ENCODE results near the gene SAMD4B.

The SAMD4B gene

GRCh38 chr19:39413911-39414608 lies 71.8 kb downstream of the SAMD4B start:
- TF ChIP-seq, protein P1, sequence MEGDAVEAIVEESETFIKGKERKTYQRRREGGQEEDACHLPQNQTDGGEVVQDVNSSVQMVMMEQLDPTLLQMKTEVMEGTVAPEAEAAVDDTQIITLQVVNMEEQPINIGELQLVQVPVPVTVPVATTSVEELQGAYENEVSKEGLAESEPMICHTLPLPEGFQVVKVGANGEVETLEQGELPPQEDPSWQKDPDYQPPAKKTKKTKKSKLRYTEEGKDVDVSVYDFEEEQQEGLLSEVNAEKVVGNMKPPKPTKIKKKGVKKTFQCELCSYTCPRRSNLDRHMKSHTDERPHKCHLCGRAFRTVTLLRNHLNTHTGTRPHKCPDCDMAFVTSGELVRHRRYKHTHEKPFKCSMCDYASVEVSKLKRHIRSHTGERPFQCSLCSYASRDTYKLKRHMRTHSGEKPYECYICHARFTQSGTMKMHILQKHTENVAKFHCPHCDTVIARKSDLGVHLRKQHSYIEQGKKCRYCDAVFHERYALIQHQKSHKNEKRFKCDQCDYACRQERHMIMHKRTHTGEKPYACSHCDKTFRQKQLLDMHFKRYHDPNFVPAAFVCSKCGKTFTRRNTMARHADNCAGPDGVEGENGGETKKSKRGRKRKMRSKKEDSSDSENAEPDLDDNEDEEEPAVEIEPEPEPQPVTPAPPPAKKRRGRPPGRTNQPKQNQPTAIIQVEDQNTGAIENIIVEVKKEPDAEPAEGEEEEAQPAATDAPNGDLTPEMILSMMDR (IDR thresholded peaks at IDR 0.05), result no peak
- no peak overlapping the region for H3K4me3 ChIP-seq (ENCODE audit: low read depth in 1 of 2, low read length in 1 of 2)
- no peak overlapping the region for H3K27ac ChIP-seq
- H3K9me3 ChIP-seq, result no peaks in the 10 kb centered on the region
- H3K27me3 ChIP-seq, result peaks cover 31% of the 10 kb centered on the region
- H3K36me3 ChIP-seq, result no peaks in the 10 kb centered on the region
- H3K4me1 ChIP-seq (ENCODE audit: control insufficient read depth in 1 of 2, insufficient read depth in 1 of 2, low read depth in 1 of 2, low read length in 1 of 2), result peaks cover 29 to 34% of the 10 kb centered on the region in 2 experiments

DNA sequence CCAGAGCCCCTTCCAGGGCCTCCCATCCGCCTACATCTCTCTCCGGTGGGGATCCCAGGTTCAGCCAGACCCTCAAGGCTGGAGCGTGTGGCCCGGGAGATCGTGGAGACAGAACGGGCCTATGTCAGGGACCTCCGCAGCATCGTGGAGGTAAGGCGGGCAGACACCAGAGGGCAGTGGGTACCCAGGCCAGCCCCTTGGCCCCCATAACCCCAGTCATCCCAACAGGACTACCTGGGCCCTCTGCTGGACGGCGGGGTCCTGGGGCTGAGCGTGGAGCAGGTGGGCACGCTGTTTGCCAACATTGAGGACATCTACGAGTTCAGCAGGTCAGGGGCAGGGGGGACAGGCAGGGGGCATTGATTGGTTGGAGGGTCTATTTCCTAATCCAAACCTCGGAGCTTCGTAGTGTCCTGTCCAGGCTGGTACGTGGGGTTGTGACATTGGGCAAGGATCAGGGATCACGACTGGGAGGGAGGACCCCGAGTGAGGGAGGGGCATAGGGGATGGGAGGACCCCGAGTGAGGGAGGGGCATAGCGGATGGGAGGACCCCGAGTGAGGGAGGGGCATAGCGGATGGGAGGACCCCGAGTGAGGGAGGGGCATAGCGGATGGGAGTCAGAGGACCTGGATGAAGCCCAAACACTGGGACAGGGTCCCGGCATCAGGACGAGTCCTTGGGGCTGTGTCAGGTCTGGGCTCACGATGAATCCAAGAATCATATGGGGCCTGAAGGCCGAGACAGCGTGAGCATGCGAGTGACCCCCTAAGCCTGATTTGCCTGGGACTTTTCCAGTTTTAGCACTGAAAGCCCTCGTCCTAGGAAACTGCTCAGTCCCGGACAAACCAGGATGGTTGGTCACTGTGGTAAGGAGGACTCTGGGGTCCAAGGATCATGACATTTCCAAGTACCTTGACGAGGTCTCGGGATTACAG lies 73.2 kb downstream of the SAMD4B start:
- Histone ChIP-seq H3K27me3 (peaks cover 31% of the 10 kb centered on the region), H3K27ac (no peak overlapping the region), H3K36me3 (no peaks in the 10 kb centered on the region), H3K9me3 (no peaks in the 10 kb centered on the region), H3K4me1 (ENCODE audit: control insufficient read depth in 1 of 2, insufficient read depth in 1 of 2, low read depth in 1 of 2, low read length in 1 of 2) (peaks cover 26 to 31% of the 10 kb centered on the region in 2 experiments), H3K4me3 (ENCODE audit: low read depth in 1 of 2, low read length in 1 of 2) (no peak overlapping the region)
- TF ChIP-seq, protein P1 (IDR thresholded peaks at IDR 0.05), result no peak

DNA sequence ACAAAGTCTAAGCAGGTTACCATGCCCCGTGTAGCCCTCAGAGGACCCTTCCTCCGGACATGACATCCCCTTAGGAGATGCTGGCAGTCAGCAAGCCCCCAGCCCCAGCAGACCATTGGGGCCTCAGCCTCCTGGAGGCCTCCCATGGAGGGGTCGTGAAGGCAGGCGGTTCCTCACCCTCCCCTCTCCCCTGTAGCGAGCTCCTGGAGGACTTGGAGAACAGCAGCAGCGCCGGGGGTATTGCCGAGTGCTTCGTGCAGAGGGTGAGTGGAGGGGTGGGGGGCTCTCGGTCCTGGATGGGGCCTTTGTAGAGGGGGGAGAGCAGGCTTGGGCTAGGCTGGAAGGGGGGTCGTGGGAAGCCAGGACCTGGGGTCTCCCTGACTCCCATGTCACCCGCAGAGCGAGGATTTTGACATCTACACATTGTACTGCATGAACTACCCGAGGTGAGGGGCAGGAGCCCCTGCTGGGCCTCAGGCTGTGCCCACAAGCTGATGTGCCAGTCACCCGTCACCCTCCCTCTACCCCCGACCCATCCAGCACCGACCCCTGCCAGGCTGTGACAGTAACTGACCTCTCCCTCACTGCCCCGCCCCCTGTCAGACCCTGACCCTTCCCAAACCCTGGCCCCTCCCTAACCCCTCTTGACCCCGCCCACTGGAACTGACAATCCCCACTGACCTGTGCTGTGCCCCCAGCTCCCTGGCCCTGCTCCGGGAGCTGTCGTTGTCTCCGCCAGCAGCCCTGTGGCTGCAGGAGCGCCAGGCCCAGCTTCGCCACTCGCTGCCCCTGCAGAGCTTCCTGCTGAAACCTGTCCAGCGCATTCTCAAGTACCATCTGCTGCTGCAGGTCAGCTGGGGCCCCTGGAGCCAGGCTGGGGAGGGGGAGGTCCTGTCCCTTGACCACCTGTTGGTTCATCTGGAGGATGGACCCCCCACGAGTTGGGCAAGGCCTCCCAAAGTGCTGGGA lies 74.2 kb downstream of the SAMD4B start:
- Histone ChIP-seq H3K9me3 (no peaks in the 10 kb centered on the region), H3K27ac (no peak overlapping the region), H3K4me3 (ENCODE audit: low read depth in 1 of 2, low read length in 1 of 2) (no peak overlapping the region), H3K36me3 (no peaks in the 10 kb centered on the region), H3K27me3 (peaks cover 31% of the 10 kb centered on the region), H3K4me1 (ENCODE audit: control insufficient read depth in 1 of 2, insufficient read depth in 1 of 2, low read depth in 1 of 2, low read length in 1 of 2) (peaks cover 15 to 21% of the 10 kb centered on the region in 2 experiments)
- TF ChIP-seq, protein P1 (IDR thresholded peaks at IDR 0.05), result no peak

- peaks cover 6 to 9% of the 10 kb centered on the region in 2 experiments for H3K4me1 ChIP-seq (ENCODE audit: control insufficient read depth in 1 of 2, insufficient read depth in 1 of 2, low read depth in 1 of 2, low read length in 1 of 2)
- H3K36me3 ChIP-seq, result no peaks in the 10 kb centered on the region
- H3K27me3 ChIP-seq, result peaks cover 28% of the 10 kb centered on the region
- TF ChIP-seq, protein P1 (IDR thresholded peaks at IDR 0.05), result no peak
- no peak overlapping the region for H3K27ac ChIP-seq
- no peaks in the 10 kb centered on the region for H3K9me3 ChIP-seq
- H3K4me3 ChIP-seq (ENCODE audit: low read depth in 1 of 2, low read length in 1 of 2), result no peak overlapping the region
Measured at GRCh38 chr19:39417463-39418181, 75.4 kb downstream of the SAMD4B start.
